GM12878 (cell line): ENCODE data around the gene ENOX1. TPM values are rescaled to one million over a fixed set of nuclear protein-coding genes. Genes with fewer than 3 reads are reported as not detected.

Experiments
- ATAC-seq: fragments of 200-7000 bp; cut with Tn5 transposase; 3 replicates; pipeline ENCODE4 v1.9.1; 2020; ENCODE audit warnings: mild to moderate bottlenecking, moderate library complexity
- BruUV-seq: library from RNA; stranded (reverse); fragments of 400-500 nt; replicated peaks from 2 replicates; lab custom pipeline; 2021; lab: Mats Ljungman, UMichigan
- CTCF ChIA-PET: fragments of 300-600 bp; sonication (Branson Sonifier 250); formaldehyde crosslinking; extraction: SDS; loops from one replicate; lab custom pipeline; 2021; ENCODE audit warnings: inconsistent platforms; lab: Yijun Ruan, JAX
- POLR2A ChIA-PET: fragments of 350-600 bp; formaldehyde crosslinking; extraction: SDS; loops from one replicate; lab custom pipeline; 2021; ENCODE audit warnings: inconsistent platforms; lab: Charles Lee
- RAD21 ChIA-PET: fragments of 300-600 bp; sonication (Branson Sonifier 250); formaldehyde crosslinking; loops from one replicate; lab custom pipeline; 2023; ENCODE audit warnings: antibody characterized with exemption; ENCODE audit not compliant: unreplicated experiment; lab: Charles Lee
- SMC1A ChIA-PET: fragments of 300-600 bp; sonication (Branson Sonifier 250); formaldehyde crosslinking; loops from one replicate; lab custom pipeline; 2023; ENCODE audit not compliant: unreplicated experiment, uncharacterized antibody; lab: Charles Lee
- DNase-seq: peaks from one replicate; pipeline ENCODE4 v3.0.0-alpha.2; 2011; ENCODE audit warnings: low read depth, low spot score
- FAIRE-seq: peaks from 3 replicates; lab custom pipeline; 2011; peaks lifted over from hg19 to GRCh38; lab: Jason Lieb, UNC
- H2AFZ ChIP-seq: 2 replicates; pipeline ENCODE4 v1.6.0; 2011; ENCODE audit warnings: low read depth, low read length, control low read depth; ENCODE audit not compliant: control insufficient read depth
- H3K27ac ChIP-seq: 2 replicates; pipeline ENCODE4 v1.5.1; 2011; ENCODE audit warnings: control low read depth; ENCODE audit not compliant: control insufficient read depth, insufficient read depth
- H3K27me3 ChIP-seq, 2 experiments: replicated peaks in 1 of 2; 2 replicates each; pipeline versions ENCODE4 v1.6.0 to v1.6.1; 2011; ENCODE audit warnings: low read length in 1 of 2; ENCODE audit not compliant: control insufficient read depth in 2 of 2, insufficient read depth in 2 of 2
- H3K36me3 ChIP-seq, 2 experiments: 2 replicates each; pipeline ENCODE4 v1.5.1; 2011; ENCODE audit warnings: low read length in 1 of 2; ENCODE audit not compliant: control insufficient read depth in 2 of 2, insufficient read depth in 2 of 2
- H3K4me1 ChIP-seq: 2 replicates; pipeline ENCODE4 v1.6.1; 2011; ENCODE audit warnings: mild to moderate bottlenecking, low read length, moderate library complexity, mixed read lengths; ENCODE audit not compliant: control insufficient read depth, insufficient read depth
- H3K4me2 ChIP-seq: 2 replicates; pipeline ENCODE4 v1.6.0; 2011; ENCODE audit warnings: control low read depth; ENCODE audit not compliant: control insufficient read depth, insufficient read depth
- H3K4me3 ChIP-seq: fragments of 200-600 bp; sonication (generic); 2 replicates; pipeline ENCODE4 v1.5.1; 2016
- H3K79me2 ChIP-seq: 2 replicates; pipeline ENCODE4 v1.6.0; 2011; ENCODE audit warnings: low read length; ENCODE audit not compliant: control insufficient read depth, insufficient read depth
- H3K9ac ChIP-seq: 2 replicates; pipeline ENCODE4 v1.8.0; 2011; ENCODE audit warnings: low read length, control low read depth, mixed read lengths; ENCODE audit not compliant: control insufficient read depth, insufficient read depth
- H3K9me3 ChIP-seq: replicated peaks from 3 replicates; pipeline ENCODE4 v1.5.1; 2011; ENCODE audit warnings: mild to moderate bottlenecking, low read length; ENCODE audit not compliant: control insufficient read depth, insufficient read depth
- H4K20me1 ChIP-seq: 2 replicates; pipeline ENCODE4 v1.6.0; 2011; ENCODE audit not compliant: control insufficient read depth, insufficient read depth
- ATF3 ChIP-seq: IDR thresholded peaks from 2 replicates; pipeline ENCODE4 v1.6.1; 2011; ENCODE audit warnings: low read depth, mild to moderate bottlenecking, low read length, moderate library complexity, borderline replicate concordance; ENCODE audit errors: extremely low read depth
- BCL11A ChIP-seq: IDR thresholded peaks from 2 replicates; pipeline ENCODE4 v1.6.1; 2011; ENCODE audit warnings: low read depth, low read length
- CEBPB ChIP-seq, 2 experiments: fragments of 150-350 bp in 1 of 2; IDR thresholded peaks; 2 replicates each; pipeline ENCODE4 v1.6.1; 2012 to 2014; ENCODE audit warnings: low read depth in 2 of 2, low read length in 2 of 2, borderline replicate concordance in 1 of 2, inconsistent platforms in 1 of 2
- CREB1 ChIP-seq: IDR thresholded peaks from 2 replicates; pipeline ENCODE4 v1.6.1; 2012; ENCODE audit warnings: low read depth, mild to moderate bottlenecking, inconsistent platforms
- E2F4 ChIP-seq: IDR thresholded peaks from 2 replicates; pipeline ENCODE4 v1.6.1; 2012; ENCODE audit warnings: low read depth, low read length, improper control_type of control experiment
- ELK1 ChIP-seq: IDR thresholded peaks from 2 replicates; pipeline ENCODE4 v1.6.1; 2012; ENCODE audit warnings: low read depth, low read length, improper control_type of control experiment
- IRF3 ChIP-seq: fragments of 450-650 bp; IDR thresholded peaks from 2 replicates; pipeline ENCODE4 v1.6.1; 2014; ENCODE audit warnings: mild to moderate bottlenecking
- MTA2 ChIP-seq: fragments of 450-650 bp; IDR thresholded peaks from 2 replicates; pipeline ENCODE4 v1.6.1; 2016; ENCODE audit warnings: low read depth, mild to moderate bottlenecking, moderate library complexity
- NKRF ChIP-seq: fragments of 450-650 bp; conservative IDR thresholded peaks from 2 replicates; pipeline ENCODE4 v1.6.1; 2017; ENCODE audit warnings: mild to moderate bottlenecking, moderate library complexity
- PKNOX1 ChIP-seq: fragments of 450-650 bp; IDR thresholded peaks from 2 replicates; pipeline ENCODE4 v1.6.1; 2016; ENCODE audit warnings: mild to moderate bottlenecking
- POLR2A ChIP-seq: IDR thresholded peaks from 2 replicates; pipeline ENCODE4 v1.6.1; 2011; ENCODE audit warnings: low read depth, mild to moderate bottlenecking, low read length
- RB1 ChIP-seq: fragments of 450-650 bp; formaldehyde crosslinking; IDR thresholded peaks from 2 replicates; pipeline ENCODE4 v1.6.1; 2017; ENCODE audit warnings: mild to moderate bottlenecking, borderline replicate concordance
- RCOR1 ChIP-seq: conservative IDR thresholded peaks from 2 replicates; pipeline ENCODE4 v1.6.1; 2012; ENCODE audit warnings: low read depth, low read length, improper control_type of control experiment
- SIN3A ChIP-seq: IDR thresholded peaks from 2 replicates; pipeline ENCODE4 v1.6.1; 2012; ENCODE audit warnings: low read depth, low read length, improper control_type of control experiment
- SMARCA5 ChIP-seq: fragments of 450-650 bp; IDR thresholded peaks from 2 replicates; pipeline ENCODE4 v1.6.1; 2017; ENCODE audit warnings: mild to moderate bottlenecking
- SRF ChIP-seq, 2 experiments: IDR thresholded peaks; 2 replicates each; pipeline ENCODE4 v1.6.1; 2011; ENCODE audit warnings: low read depth in 2 of 2, low read length in 2 of 2, mild to moderate bottlenecking in 1 of 2, moderate library complexity in 1 of 2
- TCF3 ChIP-seq: IDR thresholded peaks from 2 replicates; pipeline ENCODE4 v1.6.1; 2012; ENCODE audit warnings: low read depth, mild to moderate bottlenecking, low read length, borderline replicate concordance; ENCODE audit not compliant: insufficient read depth
- WRNIP1 ChIP-seq: IDR thresholded peaks from 2 replicates; pipeline ENCODE4 v1.6.1; 2011; ENCODE audit warnings: low read depth, low read length, improper control_type of control experiment, borderline replicate concordance
- ZNF207 ChIP-seq: fragments of 450-650 bp; IDR thresholded peaks from 2 replicates; pipeline ENCODE4 v1.6.1; 2014; ENCODE audit warnings: antibody characterized with exemption, mild to moderate bottlenecking, borderline replicate concordance
- WGBS: methylation state at CpG from one replicate; pipeline ENCODE4 v1.1.6; 2016; ENCODE audit warnings: low lambda C conversion rate; ENCODE audit not compliant: insufficient replicate concordance, insufficient coverage; ENCODE audit errors: missing lambda C conversion rate; 5-methylcytosine and 5-hydroxymethylcytosine counted together
- in situ Hi-C: fragments of 300-500 bp; cut with MboI; formaldehyde crosslinking; loops from 9 replicates; pipeline ENCODE4 v1.14.3; 2018; ENCODE audit warnings: mixed read lengths
- intact Hi-C: fragments of 100-400 bp; cut with micrococcal nuclease; formaldehyde crosslinking; loops from one replicate; pipeline ENCODE4 v1.14.2; 2022; ENCODE audit not compliant: unreplicated experiment
- polyA plus RNA-seq, 11 experiments: library from polyadenylated mRNA; depleted of rRNA in 4 of 11; unstranded in 6 of 11; stranded (reverse) in 5 of 11; fragments of >200 nt; fragmentation: Nextera tagmentation in 4 of 11; fragmentation: Illumina TruSeq in 1 of 11; extraction: Ambion mirVana in 4 of 11; extraction: Trizol in 1 of 11; gene quantifications; 1 replicate in 1 of 11; 2 replicates in 10 of 11; pipeline versions ENCODE4 v1.2.1 to v1.2.3, GENCODE V29; 2011 to 2016; ENCODE audit warnings: inconsistent platforms in 2 of 11, missing spikeins in 2 of 11, low read depth in 1 of 11
- total RNA-seq, 4 experiments: library from RNA; depleted of rRNA in 3 of 4; stranded (reverse); fragments of >200 nt in 3 of 4; fragmentation: Illumina TruSeq in 1 of 4; extraction: Trizol in 1 of 4; gene quantifications; 2 replicates each; pipeline versions ENCODE4 v1.2.1 to v1.2.3, GENCODE V29; 2013 to 2021

Gene ENOX1
- total and polyA plus RNA-seq, 10 of the 15 experiments (the other 5 are each of a cell fraction or from before 2014, with no cell fraction given) = 0.11 to 0.26 (median 0.15) TPM

GRCh38 chr13:43379738-43380137 lies 407.0 kb downstream of the ENOX1 start:
- TF ChIP-seq SRF (IDR thresholded peaks at IDR 0.05; ENCODE audit: low read depth in 2 of 2, low read length in 2 of 2) (no peak), RB1 (no peak), SMARCA5 (no peak), ELK1 (no peak), IRF3 (no peak), SIN3A (no peak), ZNF207 (no peak), MTA2 (no peak), BCL11A (no peak), RCOR1 (no peak), ATF3 (no peak), CREB1 (no peak), WRNIP1 (no peak), TCF3 (no peak), POLR2A (no peak), E2F4 (no peak), CEBPB (IDR thresholded peaks at IDR 0.05; ENCODE audit: borderline replicate concordance in 1 of 2, low read depth in 2 of 2, low read length in 2 of 2) (no peak), NKRF (no peak), PKNOX1 (no peak)
- ATAC-seq (no peak), DNase-seq (no peak), FAIRE-seq (no peak)
- H3K4me3 ChIP-seq = no peak overlapping the region
- no peak overlapping the region for H2AFZ ChIP-seq
- H3K9ac ChIP-seq = no peak overlapping the region
- ChIA-PET POLR2A (no interaction called here), SMC1A (interaction anchor here (1.0 kb wide), 1 partner anchor 9 kb away, joined by 3 read pairs; no protein-coding TSS in a partner anchor), CTCF (interaction anchor here (0.7 kb wide), 1 partner anchor 836 kb away, joined by 3 read pairs; no protein-coding TSS in a partner anchor), RAD21 (no interaction called here)
- WGBS = 0% methylated on average over 1 of the region's 1 CpG
- no peak overlapping the region for H3K4me2 ChIP-seq
- H3K9me3 ChIP-seq = no peaks in the 10 kb centered on the region; the same call in 2 of the 3 replicates
- H3K4me1 ChIP-seq = no peaks in the 10 kb centered on the region
- H3K27ac ChIP-seq = no peak overlapping the region
- no peaks in the 10 kb centered on the region for H3K36me3 ChIP-seq
- in situ Hi-C loops (no loop called here), intact Hi-C loops (no loop called here)
- H4K20me1 ChIP-seq = no peaks in the 10 kb centered on the region
- no peaks in the 10 kb centered on the region for H3K79me2 ChIP-seq
- no TSS peak for BruUV-seq
- H3K27me3 ChIP-seq = no peaks in the 10 kb centered on the region
